Upper lobe of right lung (tissue), 1 donor: ENCODE results near the gene USP53. TPM values are rescaled to one million over a fixed set of nuclear protein-coding genes. Genes with fewer than 3 reads are reported as not detected.

ENCODE experiments used
- ATAC-seq: fragments of 200-7000 bp; cut with Tn5 transposase; one replicate; pipeline ENCODE4 v1.9.1; 2020; ENCODE audit warnings: mild to moderate bottlenecking, moderate library complexity
- DNase-seq: peaks from one replicate; pipeline ENCODE4 v3.0.0-alpha.2; 2020
- H3K27ac ChIP-seq: fragments of 200-600 bp; one replicate; pipeline ENCODE4 v1.8.0; 2022
- H3K27me3 ChIP-seq: fragments of 200-600 bp; one replicate; pipeline ENCODE4 v1.8.0; 2022; ENCODE audit warnings: mild to moderate bottlenecking
- H3K36me3 ChIP-seq: fragments of 200-600 bp; one replicate; pipeline ENCODE4 v1.8.0; 2022
- H3K4me1 ChIP-seq: fragments of 200-600 bp; one replicate; pipeline ENCODE4 v1.8.0; 2022
- H3K4me3 ChIP-seq: fragments of 200-600 bp; one replicate; pipeline ENCODE4 v1.8.0; 2022; ENCODE audit warnings: mild to moderate bottlenecking
- H3K9me3 ChIP-seq: fragments of 200-600 bp; one replicate; pipeline ENCODE4 v1.8.0; 2022
- CTCF ChIP-seq: fragments of 200-600 bp; IDR thresholded peaks from one replicate; pipeline ENCODE4 v1.8.0; 2022; ENCODE audit warnings: antibody characterized with exemption
- intact Hi-C: fragments of 100-400 bp; cut with DNase I; formaldehyde crosslinking; loops from one replicate; pipeline ENCODE4 v1.11.0; 2022
- total RNA-seq: library from RNA; stranded (reverse); fragmentation: NEBNext Ultra II Directional; extraction: Animal tissue kit (Norgen Biotek cat#: 25700); gene quantifications from one replicate; pipeline ENCODE4 v1.2.1, GENCODE V29; 2021
- donor health status: DM: no; HTN: yes; CAD: no; lungs with severe emphysema.

Gene USP53
- total RNA-seq, 1 donor from 2014 or later, result 80.5 TPM

- ATAC-seq (no peak), DNase-seq (no peak)
- intact Hi-C loops, result no loop called here
- H3K4me1 ChIP-seq, result peaks cover 21% of the 10 kb centered on the region
- TF ChIP-seq CTCF, result no peak
- no peaks in the 10 kb centered on the region for H3K9me3 ChIP-seq
- H3K27me3 ChIP-seq, result no peaks in the 10 kb centered on the region
- no peak overlapping the region for H3K4me3 ChIP-seq
- H3K36me3 ChIP-seq, result peaks cover 39% of the 10 kb centered on the region
- no peak overlapping the region for H3K27ac ChIP-seq
Measured at GRCh38 chr4:119237201-119237600, 24.7 kb downstream of the USP53 start.

DNA sequence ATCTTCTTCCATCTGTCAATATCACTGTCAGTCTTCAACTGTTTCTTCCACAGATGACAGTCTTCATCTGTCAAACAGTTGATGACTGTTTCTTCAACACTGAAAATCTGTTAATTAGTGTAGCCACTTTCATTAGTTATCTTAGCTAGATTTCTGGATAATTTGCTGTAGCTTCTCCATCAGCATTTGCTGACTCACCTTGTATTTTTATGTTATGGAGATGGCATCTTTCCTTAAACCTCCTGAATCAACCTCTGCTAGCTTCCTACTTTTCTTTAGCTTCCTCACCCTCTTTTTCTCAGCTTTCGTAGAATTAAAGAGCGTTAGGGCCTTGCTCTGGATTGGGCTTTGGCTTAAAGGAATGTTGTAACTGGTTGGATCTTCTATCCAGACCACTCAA lies 25.1 kb downstream of the USP53 start:
- Histone ChIP-seq H3K27ac (no peak overlapping the region), H3K36me3 (peaks cover 38% of the 10 kb centered on the region), H3K9me3 (no peaks in the 10 kb centered on the region), H3K27me3 (no peaks in the 10 kb centered on the region), H3K4me3 (no peak overlapping the region), H3K4me1 (peaks cover 17% of the 10 kb centered on the region)
- TF ChIP-seq CTCF, result no peak
- DNase-seq (no peak), ATAC-seq (no peak)
- intact Hi-C loops, result no loop called here

- Histone ChIP-seq H3K36me3 (peaks cover 38% of the 10 kb centered on the region), H3K4me3 (no peak overlapping the region), H3K27me3 (no peaks in the 10 kb centered on the region), H3K4me1 (peaks cover 14% of the 10 kb centered on the region), H3K9me3 (no peaks in the 10 kb centered on the region), H3K27ac (no peak overlapping the region)
- peak; percentile 26 for ATAC-seq
- intact Hi-C loops, result no loop called here
- DNase-seq, result no peak
- no peak for TF ChIP-seq CTCF
Measured at GRCh38 chr4:119238068-119238722, 25.7 kb downstream of the USP53 start.

- H3K9me3 ChIP-seq, result no peaks in the 10 kb centered on the region
Measured at GRCh38 chr4:119240128-119240527, 27.6 kb downstream of the USP53 start.

DNA sequence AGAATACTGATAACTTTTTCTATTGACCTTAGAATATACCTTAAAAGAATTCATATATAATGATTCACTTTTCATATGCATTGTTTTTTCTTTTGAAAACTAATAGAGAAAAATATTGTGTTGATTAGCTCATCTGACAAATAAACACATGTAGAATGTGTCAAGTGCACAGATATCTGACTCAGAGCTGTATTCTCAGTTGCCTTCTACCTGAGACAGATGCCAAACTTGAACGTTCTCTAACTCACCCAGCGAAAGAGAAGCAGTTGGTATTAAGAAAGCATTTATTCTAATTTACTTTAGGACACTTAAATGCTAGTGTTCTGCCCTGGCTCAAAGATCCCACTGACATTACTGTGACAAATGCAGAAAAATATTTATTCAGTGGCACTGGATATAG lies 28.1 kb downstream of the USP53 start:
- no peak for DNase-seq
- intact Hi-C loops, result no loop called here
- Histone ChIP-seq H3K9me3 (no peaks in the 10 kb centered on the region), H3K27me3 (no peaks in the 10 kb centered on the region), H3K4me3 (no peak overlapping the region), H3K4me1 (peaks cover 23% of the 10 kb centered on the region), H3K27ac (no peak overlapping the region), H3K36me3 (peaks cover 38% of the 10 kb centered on the region)
- ATAC-seq, result no peak
- TF ChIP-seq CTCF, result no peak

More at GRCh38 chr4:119240128-119240527, 27.6 kb downstream of the USP53 start:
- H3K36me3 ChIP-seq, result peaks cover 38% of the 10 kb centered on the region
- TF ChIP-seq CTCF, result no peak
- H3K27ac ChIP-seq, result no peak overlapping the region
- DNase-seq (no peak), ATAC-seq (no peak)
- intact Hi-C loops, result no loop called here
- H3K4me3 ChIP-seq, result no peak overlapping the region
- H3K27me3 ChIP-seq, result no peaks in the 10 kb centered on the region
- peaks cover 22% of the 10 kb centered on the region for H3K4me1 ChIP-seq

DNA sequence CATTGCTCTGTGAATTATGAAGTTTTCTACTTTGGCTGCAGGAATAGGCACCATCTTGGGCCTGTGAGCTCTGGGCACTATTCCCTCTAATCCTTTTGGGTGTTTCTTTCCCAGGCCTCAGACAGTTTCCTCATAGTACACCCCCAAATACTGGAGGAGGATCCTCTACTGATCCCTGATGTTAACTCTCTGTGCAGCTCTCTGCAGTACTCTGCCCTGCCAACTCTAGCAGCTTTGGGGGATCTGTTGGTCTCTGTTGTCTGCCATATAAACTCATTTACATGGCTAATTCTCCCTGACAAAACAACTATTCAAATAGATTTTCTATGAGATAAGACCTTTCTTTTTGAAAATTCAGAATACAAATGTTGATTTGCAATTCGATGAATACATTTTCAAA lies 29.9 kb downstream of the USP53 start:
- intact Hi-C loops, result no loop called here
- H3K4me3 ChIP-seq, result no peak overlapping the region
- H3K36me3 ChIP-seq, result peaks cover 42% of the 10 kb centered on the region
- DNase-seq (no peak), ATAC-seq (no peak)
- peaks cover 23% of the 10 kb centered on the region for H3K4me1 ChIP-seq
- no peaks in the 10 kb centered on the region for H3K27me3 ChIP-seq
- H3K9me3 ChIP-seq, result no peaks in the 10 kb centered on the region
- no peak for TF ChIP-seq CTCF
- H3K27ac ChIP-seq, result no peak overlapping the region
